Esophagus muscularis mucosa (tissue), 4 donors: ENCODE measurements around the gene NPIPB4.
"Not testable (repeated sequence)": the region's sequence is repeated elsewhere in the genome, so short reads cannot be mapped to it uniquely, and the experiment has no call there.

Source experiments
- EP300 ChIP-seq: sonication (generic); formaldehyde crosslinking; IDR thresholded peaks from one replicate; pipeline ENCODE4 v1.6.1; 2017; ENCODE audit warnings: antibody characterized with exemption
- POLR2A ChIP-seq: fragments of 450-650 bp; IDR thresholded peaks from one replicate; pipeline ENCODE4 v1.6.1; 2017; ENCODE audit warnings: antibody characterized with exemption, moderate library complexity, mild to moderate bottlenecking, low read depth
- TF ChIP-seq, protein P1 (sequence below), 3 experiments: fragments of 200-600 bp in 2 of 3; fragments of 450-650 bp in 1 of 3; sonication (generic) in 2 of 3; IDR thresholded peaks; one replicate each; pipeline ENCODE4 v1.5.1; 2017 to 2019; ENCODE audit warnings: antibody characterized with exemption in 3 of 3, mild to moderate bottlenecking in 2 of 3, moderate library complexity in 1 of 3

DNA sequence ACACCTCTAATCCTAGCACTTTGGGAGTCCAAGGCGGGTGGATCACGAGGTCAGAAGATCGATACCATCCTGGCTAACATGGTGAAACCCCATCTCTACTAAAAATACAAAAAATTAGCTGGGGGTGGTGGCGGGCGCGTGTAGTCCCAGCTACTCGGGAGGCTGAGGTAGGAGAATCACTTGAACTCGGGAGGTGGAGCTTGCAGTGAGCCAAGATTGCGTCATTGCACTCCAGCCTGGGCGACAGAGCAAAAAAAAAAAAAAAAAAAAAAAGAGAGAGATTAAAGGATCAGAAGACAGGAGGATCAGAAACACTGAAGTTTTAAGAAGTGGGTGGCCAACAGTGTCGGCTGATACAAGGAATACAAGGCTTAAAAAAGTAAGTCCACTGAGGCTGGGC is 41.9 kb downstream of the NPIPB4 start:
- TF ChIP-seq, protein P1, sequence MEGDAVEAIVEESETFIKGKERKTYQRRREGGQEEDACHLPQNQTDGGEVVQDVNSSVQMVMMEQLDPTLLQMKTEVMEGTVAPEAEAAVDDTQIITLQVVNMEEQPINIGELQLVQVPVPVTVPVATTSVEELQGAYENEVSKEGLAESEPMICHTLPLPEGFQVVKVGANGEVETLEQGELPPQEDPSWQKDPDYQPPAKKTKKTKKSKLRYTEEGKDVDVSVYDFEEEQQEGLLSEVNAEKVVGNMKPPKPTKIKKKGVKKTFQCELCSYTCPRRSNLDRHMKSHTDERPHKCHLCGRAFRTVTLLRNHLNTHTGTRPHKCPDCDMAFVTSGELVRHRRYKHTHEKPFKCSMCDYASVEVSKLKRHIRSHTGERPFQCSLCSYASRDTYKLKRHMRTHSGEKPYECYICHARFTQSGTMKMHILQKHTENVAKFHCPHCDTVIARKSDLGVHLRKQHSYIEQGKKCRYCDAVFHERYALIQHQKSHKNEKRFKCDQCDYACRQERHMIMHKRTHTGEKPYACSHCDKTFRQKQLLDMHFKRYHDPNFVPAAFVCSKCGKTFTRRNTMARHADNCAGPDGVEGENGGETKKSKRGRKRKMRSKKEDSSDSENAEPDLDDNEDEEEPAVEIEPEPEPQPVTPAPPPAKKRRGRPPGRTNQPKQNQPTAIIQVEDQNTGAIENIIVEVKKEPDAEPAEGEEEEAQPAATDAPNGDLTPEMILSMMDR (IDR thresholded peaks at IDR 0.05) = not testable (repeated sequence)
- TF ChIP-seq EP300, POLR2A: not testable (repeated sequence)
